HL-60/S4 treated with phorbol 12-myristate 13-acetate at 8.2 ng/mL for 4 days and 3 days (cell line): ENCODE results near the gene LCN6.

Experiments
- in situ Hi-C: fragments of 300-500 bp; cut with MboI; formaldehyde crosslinking; loops from 2 replicates; pipeline ENCODE4 v1.15.0; 2022; ENCODE audit warnings: low sequenced_read_pairs

LCN6 gene

GRCh38 chr9:136694163-136694871, 54.0 kb downstream of the LCN6 start:
- in situ Hi-C loops: no loop called here
